PC-3 (cell line): ENCODE results near the gene STARD5. TPM values are rescaled to one million over a fixed set of nuclear protein-coding genes. Genes with fewer than 3 reads are reported as not detected.

Experiments used
- ATAC-seq: fragments of 200-7000 bp; cut with Tn5 transposase; 2 replicates; pipeline ENCODE4 v1.9.1; 2020; ENCODE audit warnings: mild to moderate bottlenecking, moderate library complexity
- BruUV-seq: library from RNA; stranded (reverse); fragments of 400-500 nt; replicated peaks from 2 replicates; lab custom pipeline; 2021; lab: Mats Ljungman, UMichigan
- CTCF ChIA-PET: fragments of 300-600 bp; sonication (Branson Sonifier 250); formaldehyde crosslinking; loops from one replicate; lab custom pipeline; 2022; ENCODE audit warnings: antibody characterized with exemption; lab: Charles Lee
- POLR2A ChIA-PET: fragments of 300-600 bp; sonication (Branson Sonifier 250); formaldehyde crosslinking; loops from one replicate; lab custom pipeline; 2022; ENCODE audit warnings: antibody characterized with exemption; ENCODE audit not compliant: unreplicated experiment; lab: Charles Lee
- DNase-seq: peaks from one replicate; pipeline ENCODE4 v3.0.0-alpha.2; 2015
- H2AFZ ChIP-seq: fragments of 300-600 bp; sonication (generic); 2 replicates; pipeline ENCODE4 v1.6.0; 2016; ENCODE audit warnings: antibody characterized with exemption, low read length
- H3F3A ChIP-seq: fragments of 300-600 bp; sonication (generic); one replicate; pipeline ENCODE4 v1.6.0; 2017; ENCODE audit warnings: antibody characterized with exemption, low read length, control low read depth, mild to moderate bottlenecking; ENCODE audit not compliant: unreplicated experiment
- H3K27ac ChIP-seq: fragments of 300-600 bp; sonication (generic); 2 replicates; pipeline ENCODE4 v1.5.1; 2016; ENCODE audit warnings: mild to moderate bottlenecking, low read length
- H3K27me3 ChIP-seq: fragments of 300-600 bp; sonication (generic); 2 replicates; pipeline ENCODE4 v1.6.1; 2016; ENCODE audit warnings: low read length, mixed read lengths
- H3K36me3 ChIP-seq: fragments of 300-600 bp; sonication (generic); 2 replicates; pipeline ENCODE4 v1.6.1; 2016; ENCODE audit warnings: low read depth, mixed run types, low read length, mixed read lengths
- H3K4me1 ChIP-seq: fragments of 300-600 bp; sonication (generic); 2 replicates; pipeline ENCODE4 v1.5.1; 2016; ENCODE audit warnings: low read length; ENCODE audit not compliant: insufficient read depth
- H3K4me2 ChIP-seq: fragments of 300-600 bp; sonication (generic); 2 replicates; pipeline ENCODE4 v1.6.0; 2016; ENCODE audit warnings: low read length
- H3K4me3 ChIP-seq: fragments of 300-600 bp; sonication (generic); 2 replicates; pipeline ENCODE4 v1.5.1; 2016; ENCODE audit warnings: mild to moderate bottlenecking, low read length, mixed read lengths
- H3K79me2 ChIP-seq: fragments of 300-600 bp; sonication (generic); 2 replicates; pipeline ENCODE4 v1.6.1; 2017; ENCODE audit warnings: low read length, mixed read lengths
- H3K9ac ChIP-seq: fragments of 300-600 bp; sonication (generic); 2 replicates; pipeline ENCODE4 v1.6.0; 2016; ENCODE audit warnings: mild to moderate bottlenecking, low read length
- H3K9me2 ChIP-seq: fragments of 300-600 bp; sonication (generic); replicated peaks from 2 replicates; pipeline ENCODE4 v1.6.1; 2016; ENCODE audit warnings: mixed run types, low read length, mixed read lengths
- H3K9me3 ChIP-seq: fragments of 300-600 bp; sonication (generic); 2 replicates; pipeline ENCODE4 v1.6.1; 2016; ENCODE audit warnings: low read length, mixed read lengths
- H4K20me1 ChIP-seq: fragments of 300-600 bp; sonication (generic); 2 replicates; pipeline ENCODE4 v1.6.1; 2016; ENCODE audit warnings: low read length, mixed read lengths
- CTCF ChIP-seq: fragments of 300-600 bp; sonication (generic); conservative IDR thresholded peaks from 2 replicates; pipeline ENCODE4 v1.5.1; 2017; ENCODE audit warnings: antibody characterized with exemption, low read depth, mild to moderate bottlenecking, low read length
- EZH2 ChIP-seq: fragments of 300-600 bp; sonication (generic); IDR thresholded peaks from one replicate; pipeline ENCODE4 v1.6.1; 2017; ENCODE audit warnings: antibody characterized with exemption, mild to moderate bottlenecking, low read length; ENCODE audit not compliant: unreplicated experiment
- EZH2phosphoT487 ChIP-seq: fragments of 300-600 bp; sonication (generic); IDR thresholded peaks from 2 replicates; pipeline ENCODE4 v1.6.1; 2018; ENCODE audit warnings: mild to moderate bottlenecking, antibody characterized with exemption, low read length, borderline replicate concordance
- intact Hi-C: fragments of 100-400 bp; cut with micrococcal nuclease; formaldehyde crosslinking; loops from 2 replicates; pipeline ENCODE4 v1.9.0; 2023
- total RNA-seq: library from RNA; depleted of rRNA; stranded (reverse); fragments of >200 nt; gene quantifications from 2 replicates; pipeline ENCODE4 v1.2.3, GENCODE V29; 2014

The STARD5 gene
- total RNA-seq, 1 experiment from 2014 or later: 5.9 TPM

DNA sequence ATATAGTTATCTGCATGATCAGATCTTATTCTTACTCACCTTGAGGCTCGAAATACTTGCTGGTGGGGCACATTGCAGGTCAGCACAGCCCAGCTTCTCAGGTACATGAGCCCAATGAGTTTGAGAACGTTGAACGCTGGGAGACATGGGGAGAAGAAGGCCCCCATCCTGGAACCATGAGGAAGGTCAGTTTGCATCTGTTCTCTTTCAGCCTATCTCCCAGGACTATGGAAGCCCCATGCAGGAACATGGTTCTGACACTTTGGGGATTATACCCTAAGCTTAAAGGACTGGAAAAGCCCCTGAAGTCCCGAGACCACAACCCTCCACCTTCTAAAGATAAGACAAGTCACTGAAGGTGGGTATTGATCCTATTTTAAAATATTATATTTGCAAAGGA is 17.4 kb upstream of the STARD5 start:
- BruUV-seq: no TSS peak
- Histone ChIP-seq H3K4me2 (no peak overlapping the region), H3K9me3 (no peaks in the 10 kb centered on the region), H3K27me3 (no peaks in the 10 kb centered on the region), H3K9ac (no peak overlapping the region), H3K4me3 (no peak overlapping the region), H4K20me1 (no peaks in the 10 kb centered on the region), H3K4me1 (peaks cover 17% of the 10 kb centered on the region), H3K79me2 (no peaks in the 10 kb centered on the region), H3K36me3 (no peaks in the 10 kb centered on the region), H3F3A (no peaks in the 10 kb centered on the region), H2AFZ (no peak overlapping the region), H3K27ac (no peak overlapping the region), H3K9me2 (no peaks in the 10 kb centered on the region)
- TF ChIP-seq EZH2: no peak
- TF ChIP-seq EZH2phosphoT487: no peak
- TF ChIP-seq CTCF: no peak
- CTCF ChIA-PET: no interaction called here
- intact Hi-C loops: no loop called here
- DNase-seq (no peak), ATAC-seq (no peak)
- POLR2A ChIA-PET: no interaction called here

- BruUV-seq: no TSS peak
- intact Hi-C loops: loop anchor here (2.0 kb wide), 2 partner anchors 61 to 65 kb away; no protein-coding TSS in a partner anchor
- no peak overlapping the region for H3K9ac ChIP-seq
Measured at GRCh38 chr15:81339851-81340250, 15.9 kb upstream of the STARD5 start.

More at GRCh38 chr15:81339851-81340250, 15.9 kb upstream of the STARD5 start:
- ChIA-PET CTCF (no interaction called here), POLR2A (no interaction called here)
- no peak overlapping the region for H3K4me3 ChIP-seq
- H3F3A ChIP-seq: no peaks in the 10 kb centered on the region
- H4K20me1 ChIP-seq: no peaks in the 10 kb centered on the region
- no peaks in the 10 kb centered on the region for H3K9me2 ChIP-seq
- peaks cover 17% of the 10 kb centered on the region for H3K4me1 ChIP-seq
- no peaks in the 10 kb centered on the region for H3K27me3 ChIP-seq
- ATAC-seq (no peak), DNase-seq (no peak)
- H3K79me2 ChIP-seq: no peaks in the 10 kb centered on the region
- no peak for TF ChIP-seq CTCF
- no peak for TF ChIP-seq EZH2phosphoT487
- TF ChIP-seq EZH2: no peak
- no peaks in the 10 kb centered on the region for H3K9me3 ChIP-seq
- no peak overlapping the region for H3K4me2 ChIP-seq
- no peaks in the 10 kb centered on the region for H3K36me3 ChIP-seq
- no peak overlapping the region for H3K27ac ChIP-seq
- no peak overlapping the region for H2AFZ ChIP-seq
